OCI-LY3 (cell line): ENCODE data around the gene GHR.

Source experiments
- H2AFZ ChIP-seq: fragments of 200-600, 300-600 bp; shearing (Covaris generic); 2 replicates; pipeline ENCODE4 v1.6.0; 2014; ENCODE audit warnings: antibody characterized with exemption, low read depth, low read length
- H3K27ac ChIP-seq: fragments of 200-600, 300-600 bp; sonication (generic); 2 replicates; pipeline ENCODE4 v1.5.1; 2014; ENCODE audit warnings: mild to moderate bottlenecking, low read length, moderate library complexity, mixed read lengths
- H3K27me3 ChIP-seq: fragments of 200-600, 300-600 bp; sonication (generic); 2 replicates; pipeline ENCODE4 v1.6.1; 2014; ENCODE audit warnings: low read depth, low read length, mixed read lengths
- H3K36me3 ChIP-seq: fragments of 200-600, 300-600 bp; sonication (generic); replicated peaks from 2 replicates; pipeline ENCODE3; 2014; ENCODE audit warnings: low read depth, low read length, mixed read lengths
- H3K4me1 ChIP-seq: fragments of 300-600, 200-600 bp; sonication (generic); 2 replicates; pipeline ENCODE4 v1.6.1; 2014; ENCODE audit warnings: low read length, mixed read lengths
- H3K4me2 ChIP-seq: fragments of 200-600, 300-600 bp; sonication (generic); 2 replicates; pipeline ENCODE4 v1.6.1; 2014; ENCODE audit warnings: low read length, mixed read lengths
- H3K4me3 ChIP-seq: fragments of 300-600, 200-600 bp; sonication (generic); 2 replicates; pipeline ENCODE4 v1.5.1; 2014; ENCODE audit warnings: antibody characterized with exemption, mild to moderate bottlenecking, low read length, moderate library complexity
- H3K79me2 ChIP-seq: fragments of 300-600, 200-600 bp; shearing (Covaris generic); 2 replicates; pipeline ENCODE4 v1.6.1; 2014; ENCODE audit warnings: mild to moderate bottlenecking, low read length, mixed read lengths
- H3K9ac ChIP-seq: fragments of 300-600, 200-600 bp; shearing (Covaris generic); 2 replicates; pipeline ENCODE4 v1.6.0; 2014; ENCODE audit warnings: mild to moderate bottlenecking, low read length, moderate library complexity
- H3K9me3 ChIP-seq: fragments of 200-600, 300-600 bp; shearing (Covaris generic); 2 replicates; pipeline ENCODE4 v1.6.1; 2014; ENCODE audit warnings: low read length, mixed read lengths; ENCODE audit not compliant: insufficient read depth
- H4K20me1 ChIP-seq: fragments of 200-600, 300-600 bp; sonication (generic); 2 replicates; pipeline ENCODE4 v1.6.1; 2016; ENCODE audit warnings: low read length, mixed read lengths; ENCODE audit not compliant: insufficient read depth
- EZH2phosphoT487 ChIP-seq: fragments of 200-600 bp; shearing (Covaris generic); IDR thresholded peaks from 2 replicates; pipeline ENCODE4 v1.6.1; 2018; ENCODE audit warnings: antibody characterized with exemption, mixed run types, low read depth
- TF ChIP-seq, protein P1 (sequence below): fragments of 200-600, 300-600 bp; sonication (generic); IDR thresholded peaks from 2 replicates; pipeline ENCODE4 v1.5.1; 2014; ENCODE audit warnings: antibody characterized with exemption, low read length, low read depth

Gene GHR

GRCh38 chr5:42624912-42625311, 201.7 kb downstream of the GHR start:
- H3K9ac ChIP-seq = no peak overlapping the region
- no peak overlapping the region for H2AFZ ChIP-seq
- H3K27me3 ChIP-seq = no peaks in the 10 kb centered on the region
- no peaks in the 10 kb centered on the region for H3K4me1 ChIP-seq
- no peak overlapping the region for H3K27ac ChIP-seq
- no peak overlapping the region for H3K4me2 ChIP-seq
- H3K4me3 ChIP-seq = no peak overlapping the region
- H4K20me1 ChIP-seq = no peaks in the 10 kb centered on the region
- no peaks in the 10 kb centered on the region for H3K36me3 ChIP-seq
- TF ChIP-seq, protein P1, sequence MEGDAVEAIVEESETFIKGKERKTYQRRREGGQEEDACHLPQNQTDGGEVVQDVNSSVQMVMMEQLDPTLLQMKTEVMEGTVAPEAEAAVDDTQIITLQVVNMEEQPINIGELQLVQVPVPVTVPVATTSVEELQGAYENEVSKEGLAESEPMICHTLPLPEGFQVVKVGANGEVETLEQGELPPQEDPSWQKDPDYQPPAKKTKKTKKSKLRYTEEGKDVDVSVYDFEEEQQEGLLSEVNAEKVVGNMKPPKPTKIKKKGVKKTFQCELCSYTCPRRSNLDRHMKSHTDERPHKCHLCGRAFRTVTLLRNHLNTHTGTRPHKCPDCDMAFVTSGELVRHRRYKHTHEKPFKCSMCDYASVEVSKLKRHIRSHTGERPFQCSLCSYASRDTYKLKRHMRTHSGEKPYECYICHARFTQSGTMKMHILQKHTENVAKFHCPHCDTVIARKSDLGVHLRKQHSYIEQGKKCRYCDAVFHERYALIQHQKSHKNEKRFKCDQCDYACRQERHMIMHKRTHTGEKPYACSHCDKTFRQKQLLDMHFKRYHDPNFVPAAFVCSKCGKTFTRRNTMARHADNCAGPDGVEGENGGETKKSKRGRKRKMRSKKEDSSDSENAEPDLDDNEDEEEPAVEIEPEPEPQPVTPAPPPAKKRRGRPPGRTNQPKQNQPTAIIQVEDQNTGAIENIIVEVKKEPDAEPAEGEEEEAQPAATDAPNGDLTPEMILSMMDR = no peak
- no peak for TF ChIP-seq EZH2phosphoT487
- no peaks in the 10 kb centered on the region for H3K9me3 ChIP-seq
- H3K79me2 ChIP-seq = no peaks in the 10 kb centered on the region

GRCh38 chr5:42626462-42626861, 203.2 kb downstream of the GHR start:
- H3K79me2 ChIP-seq = no peaks in the 10 kb centered on the region
- H3K36me3 ChIP-seq = no peaks in the 10 kb centered on the region
- TF ChIP-seq EZH2phosphoT487 = no peak
- TF ChIP-seq, protein P1 = no peak
- no peaks in the 10 kb centered on the region for H3K9me3 ChIP-seq
- no peak overlapping the region for H2AFZ ChIP-seq
- no peaks in the 10 kb centered on the region for H4K20me1 ChIP-seq
- no peak overlapping the region for H3K9ac ChIP-seq
- no peak overlapping the region for H3K27ac ChIP-seq
- no peaks in the 10 kb centered on the region for H3K4me1 ChIP-seq
- no peak overlapping the region for H3K4me2 ChIP-seq
- no peaks in the 10 kb centered on the region for H3K27me3 ChIP-seq
- H3K4me3 ChIP-seq = no peak overlapping the region

- Histone ChIP-seq H3K36me3 (no peaks in the 10 kb centered on the region), H2AFZ (no peak overlapping the region), H3K4me3 (no peak overlapping the region), H3K4me1 (no peaks in the 10 kb centered on the region), H3K27ac (no peak overlapping the region), H3K9ac (no peak overlapping the region), H4K20me1 (no peaks in the 10 kb centered on the region), H3K4me2 (no peak overlapping the region), H3K79me2 (no peaks in the 10 kb centered on the region), H3K9me3 (no peaks in the 10 kb centered on the region), H3K27me3 (no peaks in the 10 kb centered on the region)
- TF ChIP-seq, protein P1 = no peak
- no peak for TF ChIP-seq EZH2phosphoT487
Measured at GRCh38 chr5:42628821-42629220, 205.6 kb downstream of the GHR start.

DNA sequence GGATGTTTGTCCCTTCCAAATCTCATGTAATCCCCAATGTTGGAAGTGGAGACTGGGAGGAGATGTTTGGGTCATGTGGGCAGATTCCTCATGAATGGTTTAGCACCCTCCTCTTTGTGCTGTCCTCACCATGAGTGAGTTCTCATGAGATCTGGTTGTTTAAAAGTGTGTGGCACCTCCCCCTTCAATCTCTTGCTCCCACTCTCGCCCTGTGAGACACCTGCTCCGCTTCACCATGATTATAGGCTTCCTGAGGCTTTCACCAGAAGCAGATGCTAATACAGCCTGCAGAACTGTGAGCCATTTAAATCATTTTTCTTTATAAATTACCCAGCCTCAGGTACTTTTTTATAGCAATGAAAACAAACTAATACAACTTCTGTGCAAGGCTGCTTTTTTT, 206.0 kb downstream of the GHR start:
- H3K9ac ChIP-seq = no peak overlapping the region
- no peaks in the 10 kb centered on the region for H3K36me3 ChIP-seq
- no peak overlapping the region for H3K4me2 ChIP-seq
- no peak overlapping the region for H3K27ac ChIP-seq
- no peaks in the 10 kb centered on the region for H4K20me1 ChIP-seq
- no peaks in the 10 kb centered on the region for H3K4me1 ChIP-seq
- no peaks in the 10 kb centered on the region for H3K27me3 ChIP-seq
- TF ChIP-seq, protein P1 = no peak
- no peak for TF ChIP-seq EZH2phosphoT487
- H3K9me3 ChIP-seq = no peaks in the 10 kb centered on the region
- no peak overlapping the region for H2AFZ ChIP-seq
- H3K4me3 ChIP-seq = no peak overlapping the region
- H3K79me2 ChIP-seq = no peaks in the 10 kb centered on the region
